Endothelial cell of umbilical vein (primary cell): ENCODE results near the gene EVC. TPM values are rescaled to one million over a fixed set of nuclear protein-coding genes. Genes with fewer than 3 reads are reported as not detected.

ENCODE experiments used
- BruUV-seq: library from RNA; stranded (reverse); fragments of 400-500 nt; replicated peaks from 2 replicates; lab custom pipeline; 2021; lab: Mats Ljungman, UMichigan
- CTCF ChIA-PET: fragments of 300-600, 350-600 bp; sonication (Branson Sonifier 250); formaldehyde crosslinking; loops from one replicate; lab custom pipeline; 2021; ENCODE audit warnings: antibody characterized with exemption, inconsistent platforms; lab: Charles Lee
- POLR2A ChIA-PET: fragments of 300-600, 350-600 bp; sonication (Branson Sonifier 250); formaldehyde crosslinking; loops from one replicate; lab custom pipeline; 2021; ENCODE audit warnings: antibody characterized with exemption, inconsistent platforms; lab: Charles Lee
- DNase-seq: peaks from one replicate; pipeline ENCODE4 v3.0.0-alpha.2; 2011; ENCODE audit warnings: low read depth, low spot score
- FAIRE-seq: peaks from 2 replicates; lab custom pipeline; 2011; peaks lifted over from hg19 to GRCh38; lab: Jason Lieb, UNC
- H2AFZ ChIP-seq: 2 replicates; pipeline ENCODE4 v1.6.0; 2012; ENCODE audit warnings: low read depth, low read length, control low read depth, inconsistent platforms
- H3K27ac ChIP-seq: 2 replicates; pipeline ENCODE4 v1.5.1; 2011; ENCODE audit warnings: low read depth, mild to moderate bottlenecking, control low read depth, low read length, moderate library complexity; ENCODE audit not compliant: insufficient read depth
- H3K27me3 ChIP-seq, 2 experiments: 2 replicates each; pipeline versions ENCODE4 v1.6.0 to v1.6.1; 2011; ENCODE audit warnings: low read length in 2 of 2, mixed read lengths in 1 of 2; ENCODE audit not compliant: control insufficient read depth in 2 of 2, insufficient read depth in 2 of 2
- H3K36me3 ChIP-seq, 2 experiments: 2 replicates in 1 of 2; 3 replicates in 1 of 2; pipeline ENCODE4 v1.5.1; 2011; ENCODE audit warnings: low read length in 2 of 2, mild to moderate bottlenecking in 1 of 2, moderate library complexity in 1 of 2; ENCODE audit not compliant: control insufficient read depth in 2 of 2, insufficient read depth in 2 of 2; ENCODE audit errors: extremely low read depth in 1 of 2
- H3K4me1 ChIP-seq: 3 replicates; pipeline ENCODE4 v1.5.1; 2011; ENCODE audit warnings: mild to moderate bottlenecking, low read length; ENCODE audit not compliant: control insufficient read depth, insufficient read depth; ENCODE audit errors: extremely low read depth
- H3K4me2 ChIP-seq: 2 replicates; pipeline ENCODE4 v1.6.1; 2011; ENCODE audit warnings: low read length, control low read depth, mixed read lengths; ENCODE audit not compliant: insufficient read depth
- H3K4me3 ChIP-seq, 3 experiments: fragments of 200-600 bp in 1 of 3; sonication (generic), shearing (Covaris generic) in 1 of 3; replicated peaks in 1 of 3; 2 replicates each; pipeline ENCODE4 v1.5.1; 2011 to 2016; ENCODE audit warnings: control low read depth in 3 of 3, low read length in 3 of 3, mild to moderate bottlenecking in 2 of 3, inconsistent platforms in 1 of 3, low read depth in 1 of 3, moderate library complexity in 1 of 3; ENCODE audit not compliant: insufficient read depth in 1 of 3
- H3K79me2 ChIP-seq: 2 replicates; pipeline ENCODE4 v1.6.0; 2012; ENCODE audit warnings: low read length, inconsistent platforms; ENCODE audit not compliant: control insufficient read depth, insufficient read depth
- H3K9ac ChIP-seq: replicated peaks from 2 replicates; pipeline ENCODE3; 2011; ENCODE audit warnings: low read length, control low read depth; ENCODE audit not compliant: insufficient read depth; ENCODE audit errors: extremely low read depth
- H3K9me1 ChIP-seq: replicated peaks from 3 replicates; pipeline ENCODE4 v1.6.0; 2011; ENCODE audit warnings: mild to moderate bottlenecking, low read length; ENCODE audit not compliant: control insufficient read depth, insufficient read depth; ENCODE audit errors: extremely low read depth
- H3K9me3 ChIP-seq: replicated peaks from 2 replicates; pipeline ENCODE4 v1.5.1; 2012; ENCODE audit warnings: low read length, inconsistent platforms; ENCODE audit not compliant: control insufficient read depth, insufficient read depth
- H4K20me1 ChIP-seq: replicated peaks from 2 replicates; pipeline ENCODE3; 2011; ENCODE audit warnings: mild to moderate bottlenecking, low read length; ENCODE audit not compliant: control insufficient read depth, insufficient read depth; ENCODE audit errors: extremely low read depth
- EZH2 ChIP-seq: IDR thresholded peaks from 2 replicates; pipeline ENCODE4 v1.6.1; 2012; ENCODE audit warnings: borderline replicate concordance, low read depth, mild to moderate bottlenecking, moderate library complexity, low read length, inconsistent platforms; ENCODE audit not compliant: severe bottlenecking
- FOS ChIP-seq: IDR thresholded peaks from 2 replicates; pipeline ENCODE4 v1.6.1; 2011; ENCODE audit warnings: mild to moderate bottlenecking, low read length, moderate library complexity, borderline replicate concordance; ENCODE audit not compliant: insufficient read depth
- GATA2 ChIP-seq: IDR thresholded peaks from 2 replicates; pipeline ENCODE4 v1.7.0; 2011; ENCODE audit warnings: low read depth, mild to moderate bottlenecking, moderate library complexity, mixed read lengths, low read length; ENCODE audit not compliant: insufficient read length, insufficient read depth
- JUN ChIP-seq: IDR thresholded peaks from 2 replicates; pipeline ENCODE4 v1.6.1; 2011; ENCODE audit warnings: borderline replicate concordance, low read depth; ENCODE audit not compliant: insufficient read length, insufficient read depth
- MYC ChIP-seq: IDR thresholded peaks from one replicate; pipeline ENCODE4 v1.6.1; 2011; ENCODE audit warnings: mild to moderate bottlenecking, low read depth, low read length
- POLR2A ChIP-seq: IDR thresholded peaks from 2 replicates; pipeline ENCODE4 v1.6.1; 2012; ENCODE audit warnings: low read depth, mild to moderate bottlenecking, control low read depth, low read length
- POLR2AphosphoS5 ChIP-seq: IDR thresholded peaks from 2 replicates; pipeline ENCODE4 v1.6.1; 2012; ENCODE audit warnings: low read depth, mild to moderate bottlenecking, control low read depth, low read length, moderate library complexity; ENCODE audit not compliant: insufficient read depth
- dilution Hi-C: fragments of 300-500 bp; cut with MboI; formaldehyde crosslinking; loops from one replicate; pipeline ENCODE4 v1.15.0; 2019; ENCODE audit warnings: low sequenced_read_pairs; ENCODE audit not compliant: extremely low pct_ligation_motif_present
- intact Hi-C: fragments of 100-400 bp; cut with micrococcal nuclease; formaldehyde crosslinking; loops from one replicate; pipeline ENCODE4 v1.10.0; 2022
- polyA plus RNA-seq, 4 experiments: library from polyadenylated mRNA; depleted of rRNA in 3 of 4; stranded (reverse) in 3 of 4; unstranded in 1 of 4; fragments of >200 nt; gene quantifications; 2 replicates each; pipeline versions ENCODE4 v1.2.1 to v1.2.3, GENCODE V29; 2011 to 2012; ENCODE audit warnings: missing spikeins in 1 of 4
- total RNA-seq: library from RNA; stranded (reverse); gene quantifications from 2 replicates; pipeline ENCODE4 v1.2.3, GENCODE V29; 2021
- TF ChIP-seq, protein P1 (sequence below), 2 donors: IDR thresholded peaks; 1 replicate in 1 of 2; 2 replicates in 1 of 2; pipeline ENCODE4 v1.5.1; 2011; ENCODE audit warnings: low read length in 2 of 2, mild to moderate bottlenecking in 2 of 2, moderate library complexity in 2 of 2, control low read depth in 1 of 2, inconsistent platforms in 1 of 2, low read depth in 1 of 2; ENCODE audit not compliant: insufficient read depth in 1 of 2; ENCODE audit errors: extremely low read depth in 1 of 2
- TF ChIP-seq, protein P2 (sequence below): IDR thresholded peaks from 2 replicates; pipeline ENCODE4 v1.6.1; 2011; ENCODE audit not compliant: insufficient read depth, insufficient read length

The EVC gene
- total and polyA plus RNA-seq, 2 donors (not counting 3 experiments of a cell fraction or from before 2014, with no cell fraction given), result 6.3 to 31.6 TPM

DNA sequence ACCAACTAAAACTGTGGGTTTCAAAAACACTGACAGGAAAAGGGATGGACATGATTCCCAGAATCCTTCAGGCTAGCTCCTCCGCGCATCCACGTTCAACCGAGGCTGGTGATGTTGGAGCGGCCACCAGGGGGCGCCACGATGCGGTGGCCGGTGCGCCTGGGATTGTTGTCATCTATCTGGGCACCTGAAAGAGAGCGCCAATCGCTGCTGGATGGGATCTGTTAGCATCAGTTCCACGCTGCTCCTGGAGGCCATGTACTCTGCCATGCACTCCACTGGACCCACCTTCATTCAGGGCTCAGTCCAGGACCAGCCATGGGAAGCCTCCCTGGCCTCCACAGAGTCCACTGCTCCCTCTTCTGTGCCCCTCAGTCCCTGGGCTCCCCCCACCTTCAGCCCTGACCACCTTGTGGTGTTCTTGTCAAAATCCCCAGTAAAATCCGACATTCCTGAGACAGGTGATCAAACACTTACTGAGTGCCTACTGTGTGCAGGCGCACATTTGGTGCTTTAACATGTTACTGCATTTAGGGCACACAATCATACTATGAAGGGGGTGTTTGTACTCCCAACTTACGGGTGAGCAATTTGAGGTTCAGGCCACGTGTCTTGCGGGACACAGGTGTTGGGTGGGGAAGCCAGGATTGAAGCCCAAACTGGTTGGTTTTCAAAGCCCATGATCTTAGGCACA is 110.8 kb downstream of the EVC start:
- H3K4me3 ChIP-seq, result no peak overlapping the region
- TF ChIP-seq JUN (no peak), POLR2AphosphoS5 (no peak)
- TF ChIP-seq, protein P1, sequence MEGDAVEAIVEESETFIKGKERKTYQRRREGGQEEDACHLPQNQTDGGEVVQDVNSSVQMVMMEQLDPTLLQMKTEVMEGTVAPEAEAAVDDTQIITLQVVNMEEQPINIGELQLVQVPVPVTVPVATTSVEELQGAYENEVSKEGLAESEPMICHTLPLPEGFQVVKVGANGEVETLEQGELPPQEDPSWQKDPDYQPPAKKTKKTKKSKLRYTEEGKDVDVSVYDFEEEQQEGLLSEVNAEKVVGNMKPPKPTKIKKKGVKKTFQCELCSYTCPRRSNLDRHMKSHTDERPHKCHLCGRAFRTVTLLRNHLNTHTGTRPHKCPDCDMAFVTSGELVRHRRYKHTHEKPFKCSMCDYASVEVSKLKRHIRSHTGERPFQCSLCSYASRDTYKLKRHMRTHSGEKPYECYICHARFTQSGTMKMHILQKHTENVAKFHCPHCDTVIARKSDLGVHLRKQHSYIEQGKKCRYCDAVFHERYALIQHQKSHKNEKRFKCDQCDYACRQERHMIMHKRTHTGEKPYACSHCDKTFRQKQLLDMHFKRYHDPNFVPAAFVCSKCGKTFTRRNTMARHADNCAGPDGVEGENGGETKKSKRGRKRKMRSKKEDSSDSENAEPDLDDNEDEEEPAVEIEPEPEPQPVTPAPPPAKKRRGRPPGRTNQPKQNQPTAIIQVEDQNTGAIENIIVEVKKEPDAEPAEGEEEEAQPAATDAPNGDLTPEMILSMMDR (IDR thresholded peaks at IDR 0.05; ENCODE audit: extremely low read depth in 1 of 2, insufficient read depth in 1 of 2, low read depth in 1 of 2, low read length in 2 of 2), result peak; percentile 43 to 52
- no peaks in the 10 kb centered on the region for H3K79me2 ChIP-seq
- no peak overlapping the region for H3K9ac ChIP-seq
- H3K9me1 ChIP-seq, result no peaks in the 10 kb centered on the region
- ChIA-PET POLR2A (no interaction called here), CTCF (interaction anchor here (0.7 to 2.7 kb wide), 5 partner anchors 8 to 158 kb away, joined by 3 to 25 read pairs (median 4); no protein-coding TSS in a partner anchor)
- intact Hi-C loops, result no loop called here
- no peaks in the 10 kb centered on the region for H3K9me3 ChIP-seq
- no TSS peak for BruUV-seq
- no peak for FAIRE-seq
- H2AFZ ChIP-seq, result no peak overlapping the region
- DNase-seq, result no peak
- peaks cover 15% of the 10 kb centered on the region for H3K4me1 ChIP-seq
- H3K36me3 ChIP-seq, result peaks cover 2 to 7% of the 10 kb centered on the region in 2 experiments
- H3K4me2 ChIP-seq, result no peak overlapping the region
- dilution Hi-C loops, result no loop called here
- H4K20me1 ChIP-seq, result no peaks in the 10 kb centered on the region
- H3K27ac ChIP-seq, result no peak overlapping the region
- no peaks in the 10 kb centered on the region for H3K27me3 ChIP-seq

DNA sequence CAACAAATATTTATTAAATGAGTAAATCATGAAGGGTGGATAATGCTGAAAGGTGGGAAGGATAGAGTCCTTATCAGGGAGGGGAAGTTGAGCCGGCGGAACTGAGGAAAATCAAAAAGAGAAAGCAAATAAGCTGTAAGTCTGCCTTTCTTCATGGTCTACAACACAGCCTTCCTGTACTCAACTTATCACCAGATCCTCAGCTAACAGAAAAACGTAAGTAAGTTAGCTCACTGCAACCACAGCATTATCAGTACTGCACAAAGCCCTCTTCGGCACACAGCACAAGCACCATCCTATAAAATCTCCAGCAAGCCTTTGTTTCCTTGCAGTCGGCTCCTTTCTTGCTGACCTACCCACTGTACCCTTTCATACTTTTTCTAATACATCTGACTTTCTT is 111.6 kb downstream of the EVC start:
- no peaks in the 10 kb centered on the region for H4K20me1 ChIP-seq
- TF ChIP-seq FOS (no peak), GATA2 (no peak), POLR2A (no peak), MYC (no peak), JUN (no peak), POLR2AphosphoS5 (no peak), EZH2 (no peak)
- TF ChIP-seq, protein P2, sequence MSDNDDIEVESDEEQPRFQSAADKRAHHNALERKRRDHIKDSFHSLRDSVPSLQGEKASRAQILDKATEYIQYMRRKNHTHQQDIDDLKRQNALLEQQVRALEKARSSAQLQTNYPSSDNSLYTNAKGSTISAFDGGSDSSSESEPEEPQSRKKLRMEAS, result no peak
- TF ChIP-seq, protein P1 (IDR thresholded peaks at IDR 0.05; ENCODE audit: extremely low read depth in 1 of 2, insufficient read depth in 1 of 2, low read depth in 1 of 2, low read length in 2 of 2), result no peak
- dilution Hi-C loops, result no loop called here
- no peak overlapping the region for H3K4me2 ChIP-seq
- H2AFZ ChIP-seq, result no peak overlapping the region
- DNase-seq (no peak), FAIRE-seq (no peak)
- ChIA-PET POLR2A (no interaction called here), CTCF (interaction anchor here (1.2 to 2.7 kb wide), 4 partner anchors 9 to 423 kb away, joined by 3 to 25 read pairs (median 3); no protein-coding TSS in a partner anchor)
- H3K9ac ChIP-seq, result no peak overlapping the region
- H3K4me3 ChIP-seq, result no peak overlapping the region
- no peaks in the 10 kb centered on the region for H3K9me3 ChIP-seq
- no peak overlapping the region for H3K27ac ChIP-seq
- H3K4me1 ChIP-seq, result peaks cover 23% of the 10 kb centered on the region
- peaks cover 2 to 6% of the 10 kb centered on the region in 2 experiments for H3K36me3 ChIP-seq
- H3K9me1 ChIP-seq, result no peaks in the 10 kb centered on the region
- no peaks in the 10 kb centered on the region for H3K79me2 ChIP-seq
- no peaks in the 10 kb centered on the region for H3K27me3 ChIP-seq
- BruUV-seq, result no TSS peak
- intact Hi-C loops, result no loop called here
